Measurements from ENCODE around the gene CAMTA1.
"Not testable (repeated sequence)": the region's sequence is repeated elsewhere in the genome, so short reads cannot be mapped to it uniquely, and the experiment has no call there.

CAMTA1 gene

DNA sequence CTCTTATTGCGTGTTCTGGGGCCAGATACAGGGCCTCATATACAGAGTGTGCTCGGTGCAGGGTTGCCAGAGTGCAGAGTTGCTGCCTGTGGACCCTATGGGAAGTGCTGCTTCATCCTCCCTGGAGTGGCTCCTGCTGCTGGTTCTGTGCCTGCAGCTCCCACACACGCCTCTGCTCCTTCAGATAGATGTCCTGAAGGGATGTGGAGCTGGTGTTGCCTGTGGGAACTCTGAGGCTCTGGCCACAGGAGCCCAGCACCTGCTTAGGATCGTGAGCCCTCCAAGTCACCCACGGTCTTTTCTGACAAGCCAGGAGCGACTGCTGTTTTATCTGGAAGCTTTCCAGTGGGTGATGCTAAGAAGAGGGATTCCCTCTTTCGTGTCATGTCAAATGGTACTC is 120.5 kb downstream of the CAMTA1 start:
- no peak for DNase-seq (ENCODE audit: low read depth in 2 of 2)

DNA sequence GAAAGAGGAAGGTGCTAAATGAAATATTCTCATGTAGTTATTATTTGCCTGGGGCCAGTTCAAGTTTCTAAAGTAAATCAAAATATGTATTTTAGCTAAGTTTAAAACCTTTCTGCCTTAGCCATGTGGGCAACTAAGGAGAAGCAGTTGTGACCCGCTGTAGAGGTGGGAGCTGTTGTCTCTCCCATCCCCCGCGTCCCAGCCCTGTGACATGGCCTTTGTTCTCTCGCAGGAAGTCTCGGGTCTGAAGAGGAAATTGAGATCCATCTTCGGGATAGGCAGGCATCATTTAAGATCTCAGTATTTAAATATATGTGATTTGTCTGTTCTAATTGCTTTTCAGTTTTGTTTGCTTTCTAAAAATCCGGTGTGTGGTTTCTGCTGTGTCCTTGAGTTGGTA is 121.5 kb downstream of the CAMTA1 start:
- DNase-seq (ENCODE audit: low read depth in 2 of 2) = no peak

DNA sequence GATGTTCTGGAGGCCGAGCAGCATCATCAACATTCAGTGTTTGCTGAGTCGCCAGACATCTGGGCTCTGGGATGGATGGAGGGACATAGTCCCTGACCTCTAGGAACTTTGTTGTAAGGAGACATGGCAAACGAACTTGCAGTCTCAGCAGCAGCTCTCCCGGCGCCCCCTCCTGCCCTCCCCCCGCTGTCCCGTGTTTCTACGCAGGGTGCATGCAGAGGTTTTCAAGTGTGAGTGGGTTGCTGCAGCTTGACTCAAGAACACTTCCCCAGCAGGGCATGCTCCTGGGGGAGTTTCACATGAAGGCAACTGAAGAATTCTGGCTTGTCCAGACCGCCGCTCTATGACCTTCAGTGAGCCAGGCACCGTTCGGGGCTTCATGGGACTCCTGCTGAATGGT is 121.9 kb downstream of the CAMTA1 start:
- no peak for DNase-seq (ENCODE audit: low read depth in 2 of 2)

DNA sequence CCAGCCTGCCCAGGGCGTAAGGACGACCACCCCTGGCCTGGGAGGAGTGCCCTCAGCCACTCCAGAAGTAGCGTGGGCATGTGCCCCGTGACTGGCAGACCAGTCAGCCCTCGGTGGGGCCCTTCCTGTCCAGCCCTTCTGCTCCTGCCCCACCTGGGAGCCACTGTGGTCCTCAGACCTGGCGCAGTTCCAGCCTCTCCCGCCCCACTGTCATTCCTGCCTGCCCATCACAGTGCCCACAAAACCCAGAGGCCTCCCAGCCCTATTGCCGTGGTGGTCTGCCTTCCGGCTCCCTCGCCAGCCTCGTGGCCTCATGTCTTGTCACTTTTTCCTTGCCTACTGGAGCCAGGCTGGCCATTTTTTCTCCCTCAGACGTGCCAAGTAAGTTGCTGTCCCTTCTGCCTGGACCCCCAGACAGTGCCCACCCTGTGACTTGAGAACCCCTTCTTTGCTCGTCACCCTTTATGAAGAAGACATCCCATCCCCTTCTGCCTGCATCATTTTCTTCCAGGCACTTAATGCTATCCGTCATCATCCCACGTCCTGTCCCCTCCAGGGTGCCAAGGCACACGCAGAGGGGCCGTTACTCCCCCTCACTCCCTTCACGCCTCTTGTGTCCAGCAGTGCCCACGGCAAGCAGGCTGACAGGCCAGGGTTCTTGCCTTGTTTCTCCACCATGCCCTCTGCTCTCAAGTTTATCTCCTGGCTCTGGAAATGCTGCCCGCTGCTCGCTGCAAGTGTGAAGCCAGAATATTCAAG is 122.6 kb downstream of the CAMTA1 start:
- no peak for DNase-seq (ENCODE audit: low read depth in 2 of 2)

GRCh38 chr1:6909401-6909800 is 124.1 kb downstream of the CAMTA1 start:
- DNase-seq (ENCODE audit: low read depth in 2 of 2) = no peak

- no peak for DNase-seq (ENCODE audit: low read depth in 2 of 2)
Observed at GRCh38 chr1:6909857-6910256, 124.6 kb downstream of the CAMTA1 start.

- no peak for DNase-seq (ENCODE audit: low read depth in 2 of 2)
Observed at GRCh38 chr1:6911021-6911941, 126.0 kb downstream of the CAMTA1 start.

GRCh38 chr1:6911974-6912373 is 126.7 kb downstream of the CAMTA1 start:
- no peak for DNase-seq (ENCODE audit: low read depth in 2 of 2)

DNA sequence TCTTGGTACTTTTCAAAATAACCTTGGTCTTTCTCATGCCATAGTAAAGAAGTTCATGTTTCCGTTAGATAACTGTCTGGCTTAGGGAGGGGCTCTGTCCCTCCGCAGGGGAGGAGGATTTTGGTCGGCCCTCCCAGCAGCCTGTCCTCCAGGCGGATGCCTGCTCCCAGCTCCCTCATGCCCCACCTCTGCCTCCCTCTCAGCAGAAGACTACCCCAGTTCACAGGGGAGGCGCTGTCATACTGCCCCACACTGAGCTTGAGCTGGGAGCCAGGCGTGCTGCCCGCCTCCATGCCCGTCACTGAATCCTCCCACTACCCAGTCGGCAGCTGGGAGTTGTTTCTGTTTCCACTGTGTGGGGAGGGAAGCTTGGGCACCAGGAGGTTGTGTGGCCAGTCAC is 127.3 kb downstream of the CAMTA1 start:
- no peak for DNase-seq (ENCODE audit: low read depth in 2 of 2)

DNA sequence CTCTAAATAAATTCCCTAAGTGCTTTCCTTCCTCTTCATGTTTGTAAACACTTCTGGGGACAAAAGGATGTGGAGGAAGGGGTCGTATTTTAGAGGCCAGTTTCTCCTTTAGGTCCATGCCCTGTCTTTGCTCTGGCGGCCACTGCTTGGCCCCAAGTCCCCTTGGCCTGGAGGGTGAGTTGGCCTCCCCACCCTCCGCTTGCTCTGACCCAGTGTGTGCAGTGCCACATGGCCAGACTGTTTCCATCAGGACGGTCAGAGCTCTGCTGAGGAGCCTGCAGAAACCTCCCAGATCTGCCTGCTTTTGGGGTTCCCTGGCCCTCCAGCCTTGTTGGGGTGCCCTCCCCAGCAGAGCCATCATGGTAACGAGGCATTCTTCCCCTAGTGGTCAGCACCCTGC is 127.8 kb downstream of the CAMTA1 start:
- no peak for DNase-seq (ENCODE audit: low read depth in 2 of 2)

DNA sequence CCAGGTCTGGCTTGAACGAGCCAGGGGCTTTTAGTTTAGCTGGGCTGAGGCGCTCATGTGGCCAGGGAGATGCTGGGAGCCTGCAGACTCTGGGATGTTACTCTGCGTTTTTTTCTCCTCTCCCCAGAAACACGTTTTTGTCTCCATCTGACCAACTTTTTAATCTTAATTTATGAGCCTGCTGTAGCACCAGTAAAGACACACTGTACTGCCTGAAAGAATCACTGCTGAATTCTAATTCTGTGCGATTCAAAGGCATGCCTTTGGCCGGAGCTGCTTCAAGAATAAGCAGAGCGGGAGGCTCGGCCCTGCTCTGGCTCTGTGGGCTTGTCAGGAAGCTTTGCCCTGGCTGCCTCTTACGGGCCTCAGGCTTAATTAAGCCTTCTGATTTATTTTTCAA is 129.5 kb downstream of the CAMTA1 start:
- no peak for DNase-seq (ENCODE audit: low read depth in 2 of 2)

GRCh38 chr1:6915999-6916565 is 130.8 kb downstream of the CAMTA1 start:
- DNase-seq (ENCODE audit: low read depth in 2 of 2) = no peak

DNA sequence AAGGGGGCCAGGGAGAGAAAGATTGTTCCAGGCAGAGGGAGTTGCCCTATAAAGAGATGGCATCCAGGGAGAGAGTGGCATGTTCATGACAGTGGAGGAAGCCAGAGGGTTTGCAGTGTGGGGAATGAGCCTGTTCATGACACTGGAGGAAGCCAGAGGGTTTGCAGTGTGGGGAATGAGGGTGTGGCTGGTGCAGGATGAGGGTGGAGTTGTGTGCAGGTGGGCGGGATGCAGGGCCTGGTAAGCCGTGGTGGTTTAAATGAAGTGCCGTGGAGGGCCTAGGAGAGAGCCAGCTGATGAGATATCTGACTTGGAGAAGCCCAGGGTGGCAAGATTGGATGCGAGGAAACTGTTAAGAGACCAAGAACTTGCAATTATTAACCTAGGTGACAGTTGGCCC is 131.8 kb downstream of the CAMTA1 start:
- no peak for DNase-seq (ENCODE audit: low read depth in 2 of 2)

GRCh38 chr1:6918186-6918924 is 133.1 kb downstream of the CAMTA1 start:
- DNase-seq (ENCODE audit: low read depth in 2 of 2) = no peak

DNA sequence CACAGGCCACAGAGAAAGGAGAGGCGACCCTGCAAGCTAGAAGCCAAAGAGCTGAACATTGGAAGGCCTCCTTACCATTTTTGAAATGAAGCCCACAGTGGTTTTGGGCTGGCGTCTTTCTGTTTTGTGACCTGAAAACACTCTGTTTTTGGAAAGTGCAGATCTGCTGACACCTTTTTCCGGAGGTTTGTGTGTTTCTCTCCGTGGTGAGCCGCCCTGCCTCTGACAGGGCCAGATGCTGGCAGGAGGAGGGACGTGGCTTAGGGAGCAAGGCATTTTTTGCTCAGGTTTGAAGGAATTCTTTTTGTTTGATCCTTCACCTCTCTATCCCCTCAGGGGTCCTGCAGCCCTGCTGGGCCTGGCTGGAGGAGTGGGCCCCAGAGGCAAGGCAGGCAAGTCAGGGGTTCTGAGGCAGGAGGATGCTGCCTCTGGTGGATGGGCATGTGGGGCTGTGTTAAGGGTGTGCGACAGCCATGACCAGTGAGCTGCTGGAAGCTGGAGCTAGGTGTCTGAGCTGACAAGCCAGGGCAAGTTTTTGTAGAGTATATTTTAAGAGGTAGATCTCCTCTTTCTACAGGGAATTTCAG is 133.8 kb downstream of the CAMTA1 start:
- DNase-seq (ENCODE audit: low read depth in 2 of 2) = no peak

DNA sequence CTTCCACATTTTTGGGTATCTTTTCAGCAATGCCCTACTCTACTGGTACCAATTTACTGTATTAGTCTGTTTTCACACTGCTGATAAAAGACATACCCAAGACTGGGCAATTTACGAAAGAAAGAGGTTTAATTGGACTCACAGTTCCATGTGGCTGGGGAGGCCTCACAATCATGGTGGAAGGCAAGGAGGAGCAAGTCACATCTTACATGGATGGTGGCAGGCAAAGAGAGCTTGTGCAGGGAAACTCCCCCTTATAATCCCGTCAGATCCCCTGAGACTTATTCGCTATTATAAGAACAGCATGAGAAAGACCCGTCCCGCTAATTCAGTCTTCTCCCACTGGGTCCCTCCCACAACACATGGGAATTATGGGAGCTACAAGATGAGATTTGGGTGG is 136.3 kb downstream of the CAMTA1 start:
- not testable (repeated sequence) for DNase-seq (ENCODE audit: low read depth in 2 of 2)

GRCh38 chr1:6922096-6922931 is 137.1 kb downstream of the CAMTA1 start:
- DNase-seq (ENCODE audit: low read depth in 2 of 2) = no peak

- DNase-seq (ENCODE audit: low read depth in 2 of 2) = no peak
Observed at GRCh38 chr1:6923012-6923411, 137.8 kb downstream of the CAMTA1 start.

DNA sequence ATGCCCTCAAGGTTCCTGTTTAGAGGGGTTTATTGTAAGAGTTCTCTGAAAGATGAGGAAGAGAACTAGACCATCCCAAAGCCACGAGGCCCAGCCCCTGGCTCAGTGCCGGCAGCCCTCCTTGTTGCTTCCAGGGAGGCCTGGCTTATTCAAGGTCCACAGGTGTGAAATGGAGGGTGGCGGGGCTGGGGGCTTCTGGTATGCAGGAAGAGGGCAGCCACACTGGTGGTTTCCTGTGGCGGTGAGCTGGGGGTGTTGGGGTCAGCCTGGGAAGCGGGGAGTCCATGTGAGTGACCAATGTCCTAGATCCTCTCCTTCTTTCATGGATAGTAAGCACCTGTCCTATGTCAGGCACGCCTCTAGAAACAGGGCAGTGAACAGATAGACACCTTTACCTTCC is 138.2 kb downstream of the CAMTA1 start:
- DNase-seq (ENCODE audit: low read depth in 2 of 2) = no peak

- no peak for DNase-seq (ENCODE audit: low read depth in 2 of 2)
Observed at GRCh38 chr1:6923955-6924881, 139.0 kb downstream of the CAMTA1 start.

Data from activated CD4-positive, alpha-beta T cell treated with anti-CD3 and anti-CD28 coated beads for 24 hours (primary cell).